Stimulated activated CD8-positive, alpha-beta memory T cell treated with anti-CD3 and anti-CD28 coated beads, Interleukin-2, amount 100 ng/mL, for 48 hours (primary cell): ENCODE results near the gene HJURP.

Experiments used
- DNase-seq, 2 donors: peaks; one replicate each; pipeline ENCODE4 v3.0.0-alpha.2; 2020; ENCODE audit warnings: low read depth in 2 of 2

HJURP gene

DNA sequence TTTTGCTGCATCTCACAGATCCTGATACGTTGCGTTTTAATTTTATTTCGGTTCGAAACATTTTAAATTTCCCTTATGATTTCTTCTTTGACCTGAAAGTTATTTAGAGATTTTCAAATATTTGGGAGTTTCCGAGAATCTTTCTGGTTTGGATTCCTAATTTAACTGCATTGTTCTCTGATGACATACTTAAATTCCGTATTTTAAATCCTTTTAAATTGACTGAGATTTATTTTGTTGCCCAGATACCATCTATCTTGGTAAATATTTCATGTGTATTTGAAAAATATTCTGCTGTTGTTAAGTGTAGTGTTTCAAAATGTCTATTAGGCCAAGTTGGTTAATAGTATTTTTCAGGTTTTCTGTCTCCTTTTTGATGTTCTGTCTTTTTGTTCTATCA is 38.5 kb downstream of the HJURP start:
- DNase-seq, result no peak

DNA sequence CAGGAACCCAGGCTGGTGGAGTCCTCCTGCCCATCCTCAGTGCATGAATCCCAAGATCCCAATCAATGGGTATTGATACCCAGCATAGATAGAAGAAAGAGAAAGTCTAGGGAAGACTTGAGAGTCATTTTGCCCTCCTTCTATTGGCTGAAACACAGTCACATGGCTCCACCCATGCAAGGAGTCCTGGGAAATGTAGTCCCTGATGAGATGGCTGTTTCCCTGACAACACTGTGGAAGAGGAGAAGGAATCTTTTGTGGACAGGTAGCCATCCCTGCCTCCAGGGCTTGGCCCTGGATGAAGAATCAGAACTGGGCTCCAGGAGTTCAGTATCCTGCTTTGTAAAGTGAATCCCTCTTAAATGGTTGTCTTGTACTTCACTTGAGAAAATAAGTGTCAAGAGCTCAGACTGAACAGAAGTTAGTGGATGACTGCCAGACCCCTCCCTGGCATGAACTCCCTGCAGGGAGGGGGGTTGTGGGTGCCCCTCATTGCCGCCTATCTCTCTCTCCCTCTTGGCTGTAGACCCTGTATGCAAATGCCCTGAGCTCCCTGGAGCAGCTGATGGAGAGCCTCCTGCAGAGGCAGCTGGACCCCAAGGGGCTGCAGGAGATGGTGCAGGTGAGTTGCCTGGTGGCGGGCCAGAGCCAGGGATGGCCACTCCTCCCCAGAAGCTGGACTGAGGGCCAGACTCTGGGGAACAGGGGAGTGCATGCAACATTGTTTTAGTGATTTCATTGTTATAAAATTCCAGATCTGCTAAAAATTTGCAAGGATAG is 40.1 kb downstream of the HJURP start:
- DNase-seq, result no peak

DNA sequence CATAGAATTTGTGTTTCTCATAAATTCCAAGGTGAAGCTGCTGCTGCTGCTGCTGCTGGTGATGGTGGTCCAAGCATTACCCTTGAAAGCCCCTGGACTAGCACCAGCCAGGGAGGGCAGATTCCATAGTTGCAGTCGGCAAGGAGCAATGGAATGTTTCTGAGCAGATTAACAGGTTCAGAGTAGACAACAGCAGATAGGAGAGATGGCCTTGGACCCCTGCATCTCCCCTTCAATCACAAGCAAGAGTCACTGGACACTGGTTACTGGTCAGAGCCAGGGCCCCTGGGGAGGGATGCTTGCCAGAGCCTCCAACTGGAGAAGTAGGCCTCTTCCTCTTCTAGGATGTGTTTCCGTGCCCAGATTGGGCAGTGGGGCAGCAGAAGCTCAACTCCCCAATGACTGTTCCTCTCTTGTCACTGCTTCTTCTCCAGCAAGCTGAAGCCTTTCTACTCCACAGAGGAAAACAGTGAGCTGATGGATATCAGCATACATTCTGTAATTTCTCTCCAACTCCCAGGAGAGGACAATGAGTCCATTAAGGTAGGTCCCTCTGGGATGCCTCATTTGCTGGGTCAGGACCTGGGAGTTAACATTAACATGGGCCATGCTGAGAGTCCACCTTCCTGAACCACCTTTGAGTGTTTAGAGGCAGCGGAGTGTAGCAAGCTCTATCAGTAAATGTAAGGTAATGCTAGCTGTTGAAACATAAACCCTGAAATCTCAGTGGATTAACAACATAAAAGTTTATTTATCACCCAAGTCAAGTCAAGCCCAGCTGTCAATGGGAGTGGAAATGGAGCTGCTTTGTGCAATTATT is 40.9 kb downstream of the HJURP start:
- no peak for DNase-seq

DNA sequence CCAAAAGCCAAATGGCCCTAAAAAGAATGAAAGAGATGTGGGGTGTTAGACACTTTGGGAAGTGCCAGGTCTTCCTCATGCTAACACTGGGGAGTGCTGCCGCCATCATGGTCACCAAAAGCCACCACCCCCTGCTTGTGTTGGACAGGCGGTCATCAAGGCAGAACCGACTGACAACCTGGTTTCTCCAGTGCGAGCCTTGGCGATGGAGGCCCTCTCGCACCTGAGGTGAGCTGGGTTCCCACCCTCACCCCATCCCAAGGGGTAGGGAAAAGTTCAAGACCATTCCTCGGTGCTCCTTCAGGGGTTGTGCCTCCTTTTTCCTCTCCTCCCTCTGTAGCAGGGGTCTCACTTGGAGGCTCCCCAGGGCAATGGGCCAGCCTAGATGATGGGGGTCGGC is 42.6 kb downstream of the HJURP start:
- no peak for DNase-seq

DNA sequence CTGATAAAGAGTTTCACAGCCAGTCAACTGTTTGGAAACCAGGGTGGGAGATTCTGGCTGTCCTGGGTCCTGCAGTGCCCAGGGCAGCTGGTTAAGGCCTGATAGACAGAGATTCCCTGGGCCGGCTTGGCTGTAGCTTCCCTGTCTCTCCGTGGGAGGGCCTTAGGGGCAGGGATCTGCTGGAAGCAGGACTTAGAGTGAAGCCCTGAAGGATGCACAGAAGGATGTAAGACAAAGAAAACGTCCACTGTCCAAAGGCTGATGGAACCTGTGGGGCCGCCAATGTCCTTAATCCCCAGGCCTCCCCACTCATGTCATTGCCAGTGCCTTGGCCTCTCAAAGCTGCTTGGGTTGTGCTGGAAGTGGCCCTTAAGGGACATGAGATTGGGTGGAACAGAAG is 43.2 kb downstream of the HJURP start:
- no peak for DNase-seq

DNA sequence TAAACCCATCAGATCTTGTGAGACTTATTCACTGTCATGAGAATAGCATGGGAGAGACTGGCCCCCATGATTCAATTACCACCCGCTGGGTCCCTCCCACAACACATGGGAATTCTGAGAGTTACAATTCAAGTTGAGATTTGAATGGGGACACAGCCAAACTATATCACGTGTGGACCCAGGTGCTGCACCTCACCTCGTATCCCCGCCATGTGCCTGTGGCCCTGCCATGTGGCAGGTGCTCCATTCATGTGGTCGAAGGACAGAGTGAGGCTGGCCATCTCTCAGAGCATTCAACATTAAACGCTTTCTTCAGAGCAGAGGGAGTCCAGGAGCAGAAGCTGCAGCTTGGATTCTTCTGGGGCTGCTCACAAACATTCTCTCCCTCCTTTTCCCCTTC is 44.0 kb downstream of the HJURP start:
- DNase-seq, result no peak

DNA sequence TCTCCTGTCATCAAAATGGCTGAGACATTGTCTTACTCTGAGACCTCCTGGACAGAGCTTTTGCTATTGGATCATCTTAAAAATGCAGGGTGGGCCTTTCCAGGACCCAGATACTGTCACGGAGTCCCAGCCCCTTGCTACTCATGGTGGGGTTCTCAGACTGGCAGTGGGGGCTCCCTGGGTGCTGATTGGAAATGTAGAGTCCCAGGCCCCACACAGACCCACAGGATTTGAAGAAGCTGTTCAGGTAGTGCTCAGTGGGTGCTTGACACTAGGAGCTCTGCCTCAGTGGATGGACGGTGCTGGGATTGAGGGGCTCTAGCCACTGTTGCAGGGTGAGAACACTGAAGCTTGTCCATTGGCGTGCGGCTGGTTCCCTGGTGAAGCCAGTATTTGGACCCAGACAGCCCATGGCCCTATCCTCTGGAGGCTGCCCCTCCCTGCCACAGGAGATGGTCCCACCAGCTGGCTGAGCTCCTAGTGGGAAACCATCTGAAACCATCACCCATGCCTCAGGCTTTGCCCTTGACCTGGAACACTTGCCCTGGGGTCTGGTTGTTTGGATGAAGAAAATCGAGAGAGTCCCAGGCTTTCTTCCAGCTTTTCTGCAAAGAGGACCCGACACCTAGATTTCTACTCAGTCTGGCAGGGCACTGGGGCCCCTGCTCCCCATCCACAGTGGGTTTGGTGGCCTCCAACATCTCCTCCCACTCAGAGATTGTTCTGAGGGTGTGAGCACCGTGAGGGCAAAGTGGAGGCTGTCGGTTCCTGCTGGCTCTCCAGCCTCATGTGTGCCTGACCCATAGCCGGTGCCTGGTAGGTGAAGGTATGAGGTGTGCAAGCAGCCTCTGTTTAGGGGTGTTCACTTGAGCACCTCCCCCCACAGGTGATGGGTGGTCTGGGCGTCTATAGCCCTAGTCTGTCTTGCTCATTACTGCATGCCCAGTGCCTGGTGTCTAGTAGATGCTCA is 46.1 kb downstream of the HJURP start:
- DNase-seq, result no peak

DNA sequence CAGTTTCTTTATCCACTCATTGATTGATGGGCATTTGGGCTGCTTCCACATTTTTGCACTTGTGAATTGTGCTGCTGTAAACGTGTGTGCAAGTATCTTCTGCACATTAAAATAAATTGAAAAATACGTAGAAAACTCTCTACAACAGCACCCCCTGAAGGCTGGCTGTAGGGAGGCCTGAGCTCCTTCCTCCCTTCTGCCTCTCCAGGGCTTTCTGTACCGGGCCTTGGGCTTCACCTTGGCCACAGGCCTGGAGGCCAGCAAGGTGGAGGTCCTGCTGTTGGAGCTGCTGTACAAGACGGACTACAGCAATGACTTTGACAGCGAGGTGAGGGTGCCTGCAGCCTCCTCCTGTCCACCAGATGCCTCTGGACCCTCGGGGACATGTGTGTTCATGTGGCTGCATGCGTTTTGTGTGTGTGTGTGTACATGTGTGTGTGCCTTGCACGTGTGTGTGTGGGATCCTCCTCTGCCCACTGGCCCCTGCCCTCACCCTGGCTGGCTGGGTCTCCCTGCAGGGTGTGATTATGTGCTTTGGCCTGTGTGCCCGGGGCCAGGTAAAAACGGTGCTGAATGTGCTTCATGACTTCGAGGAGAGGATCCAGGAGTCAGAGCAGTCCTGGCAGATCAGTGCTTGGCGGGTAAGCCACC is 47.0 kb downstream of the HJURP start:
- no peak for DNase-seq

DNA sequence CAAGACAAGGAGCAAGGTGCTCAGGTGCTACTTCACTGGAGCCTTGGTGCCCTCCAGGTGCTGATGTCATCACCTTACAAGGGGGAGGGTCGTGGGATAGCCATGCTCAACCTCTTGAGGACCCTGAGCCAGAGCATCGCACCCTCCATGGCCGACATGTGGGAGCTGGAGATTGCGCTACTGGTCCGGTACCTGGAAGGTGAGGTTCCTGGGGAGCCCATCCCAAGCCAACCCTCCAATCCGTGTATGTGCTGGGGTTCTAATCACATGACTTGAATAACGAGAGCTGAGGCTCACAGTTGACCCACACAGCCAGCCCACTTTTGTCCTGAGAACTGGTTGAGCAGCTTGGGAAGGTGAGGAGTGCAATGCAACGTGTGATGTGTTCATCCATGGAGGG is 50.3 kb downstream of the HJURP start:
- DNase-seq, result no peak

DNA sequence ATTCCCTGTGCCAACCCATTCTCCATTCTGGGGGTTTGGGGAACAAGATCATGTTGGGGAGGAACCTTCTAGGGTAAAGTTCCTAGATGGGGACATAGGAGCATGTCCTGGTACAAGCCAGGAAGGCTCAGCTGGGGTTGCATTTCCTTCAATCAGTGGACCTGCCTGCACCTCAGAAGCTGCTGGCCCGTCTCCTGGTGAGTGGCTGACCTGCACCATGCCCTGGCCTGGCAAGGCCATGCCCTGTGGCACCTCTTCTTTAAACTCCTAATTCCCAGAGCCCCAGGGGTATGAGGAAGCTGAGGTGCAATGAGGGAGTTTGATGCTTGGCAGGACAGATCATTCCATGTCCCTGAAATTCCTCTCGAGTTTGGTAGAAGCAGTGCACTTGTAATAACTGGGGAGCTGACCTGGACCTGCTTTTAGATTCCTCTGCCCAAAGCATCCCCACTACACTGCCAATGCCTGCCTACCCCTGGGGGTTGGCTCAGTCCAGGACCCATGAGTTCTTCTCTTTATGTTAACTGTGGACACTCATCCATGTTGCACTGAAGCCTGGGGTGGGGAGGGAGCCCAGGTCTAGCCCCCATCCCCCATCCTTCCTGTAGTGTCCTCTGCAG is 50.9 kb downstream of the HJURP start:
- DNase-seq, result no peak

DNA sequence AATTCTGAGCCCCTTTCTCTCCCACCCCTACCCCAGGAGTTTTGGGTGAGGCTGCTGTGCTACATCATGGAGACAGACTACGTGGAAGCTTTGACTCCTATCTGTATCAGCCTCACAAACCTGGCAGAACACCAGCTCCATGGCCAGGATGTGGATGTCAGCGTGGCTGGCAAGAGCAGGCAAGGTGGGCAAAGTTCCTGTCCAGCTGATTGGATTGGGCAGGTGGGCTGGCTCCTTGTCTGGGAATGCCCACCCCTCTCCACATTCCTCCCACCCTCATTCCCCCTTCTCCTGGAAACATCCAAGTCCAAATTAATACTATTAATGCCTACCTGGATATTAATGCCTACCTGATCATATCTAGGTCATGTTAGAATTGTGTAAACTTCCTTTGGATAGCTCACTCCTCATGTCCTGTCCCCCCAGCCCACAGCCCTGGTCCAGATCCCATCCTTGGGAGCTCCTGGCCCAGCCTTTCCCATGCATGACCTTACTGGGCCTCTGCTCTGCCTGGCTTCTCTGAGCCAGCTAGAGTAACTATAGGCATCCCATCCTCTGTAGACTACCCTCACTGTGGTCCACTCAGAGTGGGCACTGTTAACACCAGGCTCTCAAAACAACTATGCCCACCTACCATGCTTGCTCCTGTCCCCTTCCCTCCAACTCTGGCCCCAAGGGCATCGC is 52.1 kb downstream of the HJURP start:
- no peak for DNase-seq

DNA sequence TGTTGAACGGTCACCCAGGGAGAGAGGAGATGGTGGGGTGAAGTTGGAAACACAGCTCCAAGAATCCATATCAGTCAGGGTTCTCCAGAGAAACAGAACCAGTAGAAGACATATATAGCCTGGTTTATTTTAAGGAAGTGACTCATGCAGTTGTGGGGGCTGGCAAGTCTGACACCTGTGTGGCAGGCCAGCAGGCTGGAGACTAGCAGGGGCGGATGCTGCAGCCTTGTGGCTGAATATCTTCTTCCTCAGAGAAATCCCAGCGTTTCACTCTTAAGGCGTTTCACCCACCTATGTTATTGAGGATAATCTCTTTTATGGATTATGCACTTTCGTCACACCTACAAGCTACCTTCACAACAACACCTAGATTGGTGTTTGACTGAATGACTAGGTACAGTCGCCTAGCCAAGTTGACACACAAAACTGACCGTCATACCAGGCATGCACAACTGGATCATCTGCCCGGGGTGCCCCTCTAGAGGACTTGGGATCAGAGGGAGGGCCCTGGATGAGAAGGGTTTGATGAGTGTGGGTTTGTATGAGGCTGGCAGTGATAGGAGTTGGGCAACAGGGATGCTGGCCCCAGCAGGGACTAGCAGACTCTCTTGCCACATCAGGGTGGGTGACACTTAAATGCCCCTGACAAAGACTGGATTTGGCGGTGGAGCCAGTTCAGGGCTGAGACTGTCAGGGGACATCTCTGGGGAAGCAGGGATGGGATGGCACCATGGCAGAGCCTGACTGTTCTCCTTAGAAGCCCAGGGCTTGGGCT is 52.8 kb downstream of the HJURP start:
- DNase-seq, result peak in 1 of 2 donors; percentile 13

DNA sequence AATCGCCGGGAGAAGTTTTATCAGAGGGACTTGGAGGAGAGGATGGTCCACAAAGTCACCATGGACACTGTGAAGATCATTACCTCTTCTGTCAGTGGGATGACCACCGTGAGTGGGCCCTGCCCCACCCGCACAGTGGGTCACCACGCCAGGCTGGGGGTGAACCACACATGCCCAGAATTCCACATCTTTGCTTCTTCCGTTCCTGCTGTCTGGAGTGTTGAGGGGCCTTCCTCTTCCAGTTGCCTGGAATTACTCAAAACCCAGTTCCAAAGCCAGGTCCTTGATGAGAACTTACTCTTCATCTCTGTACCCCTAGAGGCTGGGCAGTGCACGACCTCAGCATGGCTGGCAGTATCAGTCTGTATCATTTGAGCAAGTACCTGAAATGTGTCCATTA is 54.1 kb downstream of the HJURP start:
- no peak for DNase-seq

DNA sequence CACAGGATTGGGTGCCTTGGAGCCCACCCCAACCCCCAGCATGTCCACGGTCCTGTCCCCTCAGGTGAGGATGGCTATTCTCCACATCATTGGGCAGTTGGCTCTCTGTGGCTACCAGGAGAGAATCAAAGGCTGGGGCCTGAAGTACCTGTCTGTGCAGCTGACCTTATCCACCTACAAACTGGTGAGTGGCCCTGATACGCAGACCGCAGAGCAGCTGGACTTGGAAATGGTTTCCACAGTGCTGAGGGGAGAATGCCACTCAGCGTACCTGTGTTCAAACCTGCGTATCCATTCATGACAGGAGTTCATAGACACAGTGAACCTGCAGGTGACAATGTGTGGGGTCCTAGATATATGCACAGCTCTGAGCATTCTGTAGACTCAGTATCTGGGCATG is 54.6 kb downstream of the HJURP start:
- DNase-seq, result no peak

DNA sequence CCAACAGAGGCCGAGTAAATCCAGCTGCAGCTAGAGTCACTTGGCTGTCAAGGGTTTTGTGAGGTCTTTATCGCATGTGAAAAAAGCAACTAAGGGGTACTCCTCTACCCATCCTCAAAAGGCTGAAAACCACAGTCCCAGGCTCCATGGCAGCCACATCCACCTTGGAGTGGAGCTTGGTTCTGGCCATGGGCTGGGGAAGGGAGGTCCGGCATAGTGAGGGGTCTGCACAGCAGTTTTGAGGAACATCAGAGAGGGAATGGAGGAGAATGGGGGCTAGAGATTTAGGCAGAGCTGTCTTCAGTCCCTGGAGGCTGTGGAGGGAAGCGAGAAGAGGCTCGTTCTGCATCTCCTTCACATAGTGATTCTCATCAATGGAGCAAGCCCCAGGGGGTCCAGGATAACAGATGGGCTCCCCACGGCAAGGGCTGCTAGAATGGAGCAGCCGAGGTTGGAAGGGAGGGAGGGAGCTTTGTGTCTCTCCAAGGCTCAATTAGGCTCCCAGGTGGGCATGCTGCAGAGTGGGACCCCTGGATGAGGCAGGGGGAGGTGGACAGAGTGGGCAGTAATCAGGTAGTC is 55.2 kb downstream of the HJURP start:
- DNase-seq, result no peak

DNA sequence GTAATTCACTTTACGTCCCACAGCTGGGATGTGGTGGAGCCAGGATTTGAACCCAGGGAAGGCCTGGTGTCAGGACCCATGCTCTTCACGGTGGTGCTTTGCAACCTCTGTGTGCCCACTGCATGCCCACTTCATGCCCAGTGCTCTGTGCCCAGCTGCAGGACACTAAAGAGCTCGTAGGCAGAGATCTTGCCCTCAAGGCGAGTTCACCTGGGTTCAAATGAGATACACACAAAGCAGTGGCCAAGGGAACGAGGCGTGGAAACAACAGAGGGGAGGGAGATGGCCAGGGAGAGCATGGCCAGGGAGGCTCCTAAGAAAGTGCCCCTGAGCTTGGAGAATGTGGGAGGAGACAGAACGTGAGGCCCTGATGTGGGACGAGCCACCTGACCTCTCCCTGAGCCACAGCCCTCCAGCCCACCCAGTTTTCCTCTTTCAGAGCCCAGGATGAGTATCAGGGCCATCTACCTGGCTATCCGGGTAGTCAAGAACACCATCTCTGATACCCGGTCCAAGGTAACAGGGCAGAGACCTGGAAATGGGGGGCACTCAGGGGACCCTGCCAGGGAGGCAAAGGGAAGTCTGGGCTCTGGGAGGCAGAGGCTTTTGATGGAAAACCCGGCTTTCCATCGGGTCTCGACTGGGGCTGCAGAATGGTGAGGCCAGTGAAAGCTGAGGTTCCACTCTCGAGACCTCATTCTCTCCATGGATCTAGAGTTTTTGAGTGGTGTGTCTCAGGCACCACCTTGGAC is 55.8 kb downstream of the HJURP start:
- DNase-seq, result no peak

DNA sequence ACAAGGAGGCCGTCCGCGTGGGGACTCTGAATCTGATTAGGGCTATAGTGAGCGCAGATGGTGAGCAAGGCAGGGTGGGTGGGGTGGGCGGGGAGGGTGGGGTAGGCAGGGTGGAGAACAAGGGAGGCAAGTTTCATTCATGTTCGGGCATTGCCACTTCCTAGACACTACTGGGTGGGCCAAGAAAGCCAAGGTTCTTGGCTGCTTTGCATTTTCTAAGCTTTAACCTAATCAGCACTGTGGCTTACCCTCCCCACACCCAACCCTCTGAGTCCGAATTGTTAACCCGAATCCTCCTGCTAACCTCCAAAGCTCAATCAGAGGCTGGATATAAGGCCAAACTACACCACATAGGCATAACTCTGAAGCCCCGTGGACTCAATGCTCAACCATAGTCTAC is 58.1 kb downstream of the HJURP start:
- DNase-seq, result no peak

DNA sequence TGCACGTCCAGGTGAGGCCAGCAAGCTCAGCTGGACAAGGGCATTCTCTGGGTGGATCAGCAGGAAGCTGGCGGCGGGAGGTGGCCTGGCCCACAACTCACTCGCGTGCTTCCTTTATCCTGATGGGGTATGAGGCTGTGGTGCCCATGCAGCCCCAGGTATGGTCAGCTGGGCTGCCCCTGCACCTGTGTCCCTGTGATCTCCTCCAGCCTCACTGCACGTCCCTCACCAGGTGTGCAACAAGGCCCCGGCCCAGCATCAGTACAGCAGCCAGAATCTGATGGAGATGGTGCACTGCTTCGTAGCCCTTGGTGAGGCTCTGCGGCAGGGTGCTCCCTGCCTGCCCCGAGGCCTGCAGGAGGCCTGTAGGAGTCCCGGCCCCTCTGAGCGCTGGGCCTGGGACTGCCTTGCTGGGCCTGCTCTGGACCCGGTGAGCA is 58.6 kb downstream of the HJURP start:
- DNase-seq, result no peak
